ENCODE results near the gene ADCK2. TPM values are rescaled to one million over a fixed set of nuclear protein-coding genes. Genes with fewer than 3 reads are reported as not detected.
"Not testable (repeated sequence)": the region's sequence is repeated elsewhere in the genome, so short reads cannot be mapped to it uniquely, and the experiment has no call there.

The ADCK2 gene
- total RNA-seq, 5 donors from 2014 or later (not counting 1 experiment from before 2014, with no cell fraction given) = 16.3 to 23.3 (median 20.2) TPM

DNA sequence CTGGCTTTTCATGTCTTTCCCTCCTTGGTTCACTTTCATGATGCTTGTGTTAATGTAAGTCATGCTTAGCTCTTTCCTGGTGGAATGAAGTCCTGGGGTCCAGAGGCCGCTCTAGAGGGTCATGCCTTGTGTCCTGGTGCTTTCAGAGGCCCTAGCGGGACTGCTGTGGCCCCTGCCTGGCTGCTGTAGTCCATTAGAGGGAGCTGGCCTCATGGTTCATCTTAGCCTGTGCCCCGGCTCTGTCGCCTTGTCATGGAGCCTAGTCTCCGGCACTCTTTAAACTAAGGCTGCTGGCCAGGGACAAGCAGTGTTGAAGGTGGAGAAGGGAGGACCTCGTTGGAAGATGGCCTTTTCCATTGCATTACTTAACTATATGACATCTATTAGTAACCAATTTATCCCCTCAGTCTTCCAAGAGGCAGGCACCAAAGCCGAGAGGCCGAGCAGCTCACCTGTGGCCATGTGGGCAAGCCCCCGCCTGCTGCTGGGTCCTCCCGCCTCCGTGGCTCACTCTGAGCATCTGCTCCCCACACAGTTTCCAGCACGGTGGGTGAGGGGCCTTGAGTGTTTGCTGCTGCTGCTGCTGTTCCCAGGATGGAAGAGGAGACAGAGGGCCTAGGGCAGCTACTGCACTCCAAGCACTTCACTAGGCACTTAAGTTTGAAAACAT lies 18.8 kb downstream of the ADCK2 start:
- POLR2A ChIA-PET = no interaction called here

DNA sequence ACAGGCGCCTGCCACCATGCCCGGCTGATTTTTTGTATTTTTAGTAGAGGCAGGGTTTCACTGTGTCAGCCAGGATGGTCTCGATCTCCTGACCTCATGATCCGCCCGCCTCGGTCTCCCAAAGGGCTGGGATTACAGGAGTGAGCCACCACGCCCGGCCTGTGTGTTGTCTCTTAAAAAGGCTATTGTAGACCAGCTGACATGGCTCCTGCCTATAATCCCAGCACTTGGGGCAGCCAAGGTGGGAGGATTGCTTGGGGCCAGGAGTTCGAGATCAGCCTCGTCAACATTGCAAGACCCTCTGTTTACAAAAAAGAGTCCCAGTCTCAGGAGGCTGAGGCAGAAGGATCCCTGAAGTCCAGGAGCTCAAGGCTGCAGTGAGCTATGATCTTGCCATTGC lies 21.1 kb downstream of the ADCK2 start:
- CTCF ChIA-PET; H3K4me3 ChIP-seq (ENCODE audit: control insufficient read depth in 1 of 2, extremely low read depth in 1 of 2, low read length in 1 of 2); H3K27me3 ChIP-seq (replicated peaks in 1 of 2; ENCODE audit: control insufficient read depth in 2 of 2, extremely low read depth in 1 of 2, insufficient read depth in 2 of 2, low read length in 1 of 2); DNase-seq; ATAC-seq (replicated peaks in 1 of 4); H3K4me3 Mint-ChIP-seq; POLR2A ChIA-PET; H3K9me3 ChIP-seq; H3K27ac ChIP-seq (ENCODE audit: low read length); H3K27ac Mint-ChIP-seq; H3K27me3 Mint-ChIP-seq; H3K9me3 Mint-ChIP-seq: not testable (repeated sequence)
- 89% methylated on average over 8 of the region's 10 CpGs for WGBS (ENCODE audit: insufficient coverage)
- H3K4me1 ChIP-seq (ENCODE audit: control insufficient read depth in 1 of 2, extremely low read depth in 1 of 2, insufficient read depth in 2 of 2, low read length in 2 of 2) = peaks cover 5 to 24% of the 10 kb centered on the region in 2 experiments
- H3K4me1 Mint-ChIP-seq = peaks cover 24 to 30% (median 30%) of the 10 kb centered on the region in 3 donors
- H3K36me3 Mint-ChIP-seq = peaks cover 14% of the 10 kb centered on the region
- H3K36me3 ChIP-seq (ENCODE audit: control insufficient read depth in 2 of 2, extremely low read depth in 1 of 2, insufficient read depth in 1 of 2, low read length in 1 of 2) = peaks cover 8 to 11% of the 10 kb centered on the region in 2 donors

More for the DNA sequence above, 18.8 kb downstream of the ADCK2 start:
- Histone ChIP-seq H3K27ac (ENCODE audit: low read length) (no peak overlapping the region), H3K4me1 (ENCODE audit: control insufficient read depth in 1 of 2, extremely low read depth in 1 of 2, insufficient read depth in 2 of 2, low read length in 2 of 2) (peaks cover 0 to 9% of the 10 kb centered on the region in 2 experiments), H3K36me3 (ENCODE audit: control insufficient read depth in 2 of 2, extremely low read depth in 1 of 2, insufficient read depth in 1 of 2, low read length in 1 of 2) (peaks cover 8 to 21% of the 10 kb centered on the region in 2 donors), H3K27me3 (replicated peaks in 1 of 2; ENCODE audit: control insufficient read depth in 2 of 2, extremely low read depth in 1 of 2, insufficient read depth in 2 of 2, low read length in 1 of 2) (no peaks in the 10 kb centered on the region), H3K9me3 (no peaks in the 10 kb centered on the region), H3K4me3 (ENCODE audit: control insufficient read depth in 1 of 2, extremely low read depth in 1 of 2, low read length in 1 of 2) (no peak overlapping the region)
- peaks cover 24% of the 10 kb centered on the region for H3K36me3 Mint-ChIP-seq
- no peak overlapping the region for H3K27ac Mint-ChIP-seq
- ATAC-seq (replicated peaks in 1 of 4) = no peak
- CTCF ChIA-PET = interaction anchor here in 1 of 2 donors (0.6 kb wide), 1 partner anchor 9 kb away, joined by 4 read pairs; no protein-coding TSS in a partner anchor
- no peak overlapping the region for H3K4me3 Mint-ChIP-seq
- H3K27me3 Mint-ChIP-seq = no peaks in the 10 kb centered on the region
- no peaks in the 10 kb centered on the region for H3K9me3 Mint-ChIP-seq
- WGBS (ENCODE audit: insufficient coverage) = 93% methylated on average over 7 of the region's 12 CpGs
- H3K4me1 Mint-ChIP-seq = peaks cover 8 to 9% (median 8%) of the 10 kb centered on the region in 3 donors
- DNase-seq = no peak

DNA sequence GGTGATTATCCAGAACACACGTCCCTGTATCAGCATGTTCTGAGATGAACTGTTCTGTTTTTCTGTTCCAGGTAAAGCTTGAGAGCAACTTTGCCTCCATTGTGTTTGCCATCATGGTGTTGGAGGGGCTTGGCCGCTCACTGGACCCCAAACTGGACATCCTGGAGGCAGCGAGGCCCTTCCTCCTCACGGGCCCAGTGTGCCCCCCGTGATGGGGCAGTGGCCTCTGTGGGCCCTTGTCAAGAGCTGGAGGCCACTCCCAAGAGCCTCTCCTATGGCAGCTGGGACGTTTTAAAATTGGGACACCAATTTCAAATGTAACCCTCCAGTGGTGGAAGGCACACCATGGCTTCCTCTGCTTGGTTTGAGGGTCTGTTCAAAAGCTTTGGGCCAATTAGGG lies 21.8 kb downstream of the ADCK2 start:
- Histone ChIP-seq H3K27ac (ENCODE audit: low read length) (no peak overlapping the region), H3K4me3 (ENCODE audit: control insufficient read depth in 1 of 2, extremely low read depth in 1 of 2, low read length in 1 of 2) (no peak overlapping the region), H3K36me3 (ENCODE audit: control insufficient read depth in 2 of 2, extremely low read depth in 1 of 2, insufficient read depth in 1 of 2, low read length in 1 of 2) (peaks cover 3 to 11% of the 10 kb centered on the region in 2 donors), H3K27me3 (replicated peaks in 1 of 2; ENCODE audit: control insufficient read depth in 2 of 2, extremely low read depth in 1 of 2, insufficient read depth in 2 of 2, low read length in 1 of 2) (no peaks in the 10 kb centered on the region), H3K4me1 (ENCODE audit: control insufficient read depth in 1 of 2, extremely low read depth in 1 of 2, insufficient read depth in 2 of 2, low read length in 2 of 2) (peaks cover 5 to 28% of the 10 kb centered on the region in 2 experiments), H3K9me3 (no peaks in the 10 kb centered on the region)
- DNase-seq = no peak
- ChIA-PET POLR2A (no interaction called here), CTCF (no interaction called here)
- 100% methylated on average over 2 of the region's 6 CpGs for WGBS (ENCODE audit: insufficient coverage)
- Mint-ChIP-seq H3K36me3 (peaks cover 14% of the 10 kb centered on the region), H3K27ac (peak overlapping the region in 1 of 2 donors; percentile 22), H3K27me3 (no peaks in the 10 kb centered on the region), H3K9me3 (no peaks in the 10 kb centered on the region), H3K4me3 (no peak overlapping the region), H3K4me1 (peaks cover 29 to 35% (median 35%) of the 10 kb centered on the region in 3 donors)
- no peak for ATAC-seq (replicated peaks in 1 of 4)

DNA sequence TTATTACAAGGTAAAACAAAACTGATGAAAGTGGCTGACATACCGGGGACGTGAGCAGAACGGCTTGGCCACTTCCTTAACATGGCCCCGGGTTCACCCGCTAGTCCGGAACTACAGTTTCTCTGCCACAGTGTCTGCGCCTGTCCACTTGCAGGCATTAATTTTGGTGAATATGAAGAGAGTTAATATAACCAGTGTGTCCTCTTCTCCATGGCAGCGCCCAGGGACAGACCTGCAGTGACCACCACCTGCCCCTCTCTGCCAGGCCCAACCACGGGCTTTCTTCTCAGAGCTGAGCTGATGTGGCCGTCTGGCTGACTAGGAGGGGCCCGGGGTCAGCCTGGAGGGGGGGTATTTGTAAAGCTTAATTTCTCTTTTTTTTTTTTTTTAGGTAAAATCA lies 22.6 kb downstream of the ADCK2 start:
- H3K27me3 Mint-ChIP-seq = no peaks in the 10 kb centered on the region
- Histone ChIP-seq H3K4me1 (ENCODE audit: control insufficient read depth in 1 of 2, extremely low read depth in 1 of 2, insufficient read depth in 2 of 2, low read length in 2 of 2) (peaks cover 5 to 28% of the 10 kb centered on the region in 2 experiments), H3K4me3 (ENCODE audit: control insufficient read depth in 1 of 2, extremely low read depth in 1 of 2, low read length in 1 of 2) (no peak overlapping the region), H3K9me3 (no peaks in the 10 kb centered on the region), H3K27ac (ENCODE audit: low read length) (peak overlapping the region; percentile 87), H3K36me3 (ENCODE audit: control insufficient read depth in 2 of 2, extremely low read depth in 1 of 2, insufficient read depth in 1 of 2, low read length in 1 of 2) (peaks cover 0 to 7% of the 10 kb centered on the region in 2 donors), H3K27me3 (replicated peaks in 1 of 2; ENCODE audit: control insufficient read depth in 2 of 2, extremely low read depth in 1 of 2, insufficient read depth in 2 of 2, low read length in 1 of 2) (no peaks in the 10 kb centered on the region)
- peak overlapping the region in 2 of 3 donors; percentile 96 to 98 for H3K4me3 Mint-ChIP-seq
- H3K9me3 Mint-ChIP-seq = no peaks in the 10 kb centered on the region
- 93% methylated on average over 8 of the region's 11 CpGs for WGBS (ENCODE audit: insufficient coverage)
- peaks cover 14% of the 10 kb centered on the region for H3K36me3 Mint-ChIP-seq
- DNase-seq (no peak), ATAC-seq (replicated peaks in 1 of 4) (no peak)
- H3K4me1 Mint-ChIP-seq = peaks cover 32 to 39% (median 38%) of the 10 kb centered on the region in 3 donors
- H3K27ac Mint-ChIP-seq = peak overlapping the region in 1 of 2 donors; percentile 91
- POLR2A ChIA-PET = interaction anchor here (0.5 to 0.6 kb wide), 2 partner anchors 56 to 1613 kb away, joined by 4 to 5 read pairs; no protein-coding TSS in a partner anchor
- CTCF ChIA-PET = no interaction called here

DNA sequence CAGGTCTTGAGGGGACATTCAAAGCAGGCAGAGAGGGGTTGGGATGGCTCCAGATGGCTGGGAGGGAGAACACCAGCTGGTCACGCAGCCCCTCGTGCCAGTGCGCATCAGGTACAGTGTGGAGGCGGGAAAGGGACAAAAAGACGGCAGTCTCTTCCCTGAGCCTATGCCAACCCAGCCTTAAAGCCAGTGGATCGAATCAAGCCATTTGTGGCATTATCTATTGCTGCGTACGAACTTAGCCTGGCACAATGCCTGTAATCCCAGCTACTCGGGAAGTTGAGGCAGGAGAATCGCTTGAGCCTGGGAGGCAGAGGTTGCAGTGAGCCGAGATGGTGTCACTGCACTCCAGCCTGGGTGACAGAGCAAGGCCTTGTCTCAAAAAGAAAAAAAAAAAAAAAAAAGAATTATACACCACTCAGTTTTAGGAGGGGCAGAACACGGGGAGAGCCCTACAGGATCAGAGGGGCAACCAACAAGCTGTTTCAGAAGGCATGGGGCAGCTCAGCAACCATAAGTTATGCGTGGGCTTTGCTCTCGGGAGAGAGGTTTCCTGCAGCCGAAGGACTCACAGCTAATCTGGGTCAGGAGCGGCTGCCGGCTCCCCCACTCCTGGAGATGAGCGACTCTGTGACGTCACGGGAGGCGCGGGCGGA lies 23.4 kb downstream of the ADCK2 start:
- Histone ChIP-seq H3K4me3 (ENCODE audit: control insufficient read depth in 1 of 2, extremely low read depth in 1 of 2, low read length in 1 of 2) (peak overlapping the region; percentile 81 to 85), H3K4me1 (ENCODE audit: control insufficient read depth in 1 of 2, extremely low read depth in 1 of 2, insufficient read depth in 2 of 2, low read length in 2 of 2) (peaks cover 5 to 28% of the 10 kb centered on the region in 2 experiments), H3K27ac (ENCODE audit: low read length) (peak overlapping the region; percentile 87), H3K9me3 (no peaks in the 10 kb centered on the region), H3K36me3 (ENCODE audit: control insufficient read depth in 2 of 2, extremely low read depth in 1 of 2, insufficient read depth in 1 of 2, low read length in 1 of 2) (peaks cover 0 to 7% of the 10 kb centered on the region in 2 donors), H3K27me3 (replicated peaks in 1 of 2; ENCODE audit: control insufficient read depth in 2 of 2, extremely low read depth in 1 of 2, insufficient read depth in 2 of 2, low read length in 1 of 2) (no peaks in the 10 kb centered on the region)
- peak overlapping the region; percentile 91 to 98 for H3K27ac Mint-ChIP-seq
- H3K4me1 Mint-ChIP-seq = peaks cover 36 to 40% (median 39%) of the 10 kb centered on the region in 3 donors
- peaks cover 11% of the 10 kb centered on the region for H3K36me3 Mint-ChIP-seq
- ChIA-PET POLR2A (interaction anchor here (0.6 to 1.0 kb wide), 6 partner anchors 10 to 1468 kb away, joined by 4 to 9 read pairs (median 5); no protein-coding TSS in a partner anchor), CTCF (interaction anchor here in 1 of 2 donors (0.7 to 0.8 kb wide), 2 partner anchors 27 to 319 kb away, joined by 4 read pairs; no protein-coding TSS in a partner anchor)
- WGBS (ENCODE audit: insufficient coverage) = 35% methylated on average over 21 of the region's 23 CpGs
- ATAC-seq (replicated peaks in 1 of 4) = no peak
- H3K27me3 Mint-ChIP-seq = no peaks in the 10 kb centered on the region
- peak in 34 of 35 experiments; percentile 85 to 97 (median 93) for DNase-seq
- no peaks in the 10 kb centered on the region for H3K9me3 Mint-ChIP-seq
- peak overlapping the region; percentile 96 to 98 (median 96) for H3K4me3 Mint-ChIP-seq
